K562 (cell line): ENCODE results near the gene SLC28A3. TPM values are rescaled to one million over a fixed set of nuclear protein-coding genes. Genes with fewer than 3 reads are reported as not detected.

ENCODE experiments used
- ATAC-seq: fragments of 200-7000 bp; cut with Tn5 transposase; 3 replicates; pipeline ENCODE4 v1.9.1; 2020; ENCODE audit warnings: moderate library complexity
- BruUV-seq: library from RNA; stranded (reverse); fragments of 400-500 nt; replicated peaks from 2 replicates; lab custom pipeline; 2021; lab: Mats Ljungman, UMichigan
- CTCF ChIA-PET: fragments of 300-600 bp; formaldehyde crosslinking; extraction: SDS; loops from one replicate; lab custom pipeline; 2021; ENCODE audit warnings: low intra/inter-chr PET ratio; lab: Yijun Ruan, JAX
- POLR2A ChIA-PET: fragments of 300-600, 350-650 bp; sonication (Branson Sonifier 250); formaldehyde crosslinking; extraction: SDS; loops from one replicate; lab custom pipeline; 2021; ENCODE audit warnings: antibody characterized with exemption, inconsistent platforms; lab: Yijun Ruan, JAX
- DNase-seq, 4 experiments: peaks; one replicate each; pipeline versions ENCODE4 v3.0.0 to v3.0.0-alpha.2; 2011 to 2018; ENCODE audit warnings: low spot score in 3 of 4, mixed read lengths in 3 of 4; ENCODE audit errors: extremely low read depth in 1 of 4
- FAIRE-seq: peaks from 2 replicates; lab custom pipeline; 2011; peaks lifted over from hg19 to GRCh38; lab: Jason Lieb, UNC
- H2AFZ ChIP-seq: 2 replicates; pipeline ENCODE4 v1.6.0; 2011; ENCODE audit warnings: low read depth, low read length, control low read depth, inconsistent platforms
- H3K27ac ChIP-seq: fragments of 200-600 bp; 3 replicates; pipeline ENCODE4 v1.8.0; 2011; ENCODE audit warnings: low read depth, mild to moderate bottlenecking, control low read depth, inconsistent platforms, low read length, moderate library complexity, mixed read lengths; ENCODE audit errors: extremely low read depth
- H3K27me3 ChIP-seq, 2 experiments: fragments of 300-600 bp in 1 of 2; 2 replicates in 1 of 2; 3 replicates in 1 of 2; pipeline versions ENCODE4 v1.6.0 to v1.8.0; 2011; ENCODE audit warnings: inconsistent platforms in 2 of 2, low read length in 2 of 2, mild to moderate bottlenecking in 1 of 2, mixed read lengths in 1 of 2, moderate library complexity in 1 of 2; ENCODE audit not compliant: control insufficient read depth in 2 of 2, insufficient read depth in 2 of 2
- H3K36me3 ChIP-seq: fragments of 300-600 bp; 3 replicates; pipeline ENCODE4 v1.8.0; 2011; ENCODE audit warnings: mild to moderate bottlenecking, low read length, inconsistent platforms; ENCODE audit not compliant: control insufficient read depth, insufficient read depth
- H3K4me1 ChIP-seq, 2 experiments: fragments of 200-600 bp in 1 of 2; replicated peaks in 1 of 2; 2 replicates in 1 of 2; 3 replicates in 1 of 2; pipeline versions ENCODE4 v1.5.1 to v1.8.0; 2011; ENCODE audit warnings: inconsistent platforms in 2 of 2, low read length in 2 of 2, mild to moderate bottlenecking in 1 of 2, mixed read lengths in 1 of 2, moderate library complexity in 1 of 2; ENCODE audit not compliant: control insufficient read depth in 2 of 2, insufficient read depth in 2 of 2
- H3K4me2 ChIP-seq: 2 replicates; pipeline ENCODE4 v1.6.1; 2011; ENCODE audit warnings: low read length, control low read depth, inconsistent platforms, mixed read lengths; ENCODE audit not compliant: insufficient read depth
- H3K4me3 ChIP-seq: fragments of 200-600 bp; sonication (generic), shearing (Covaris generic); 2 replicates; pipeline ENCODE4 v1.5.1; 2016; ENCODE audit warnings: control low read depth, inconsistent platforms
- H3K79me2 ChIP-seq: fragments of 200-600 bp; 3 replicates; pipeline ENCODE4 v1.8.0; 2011; ENCODE audit warnings: low read length, inconsistent platforms; ENCODE audit not compliant: control insufficient read depth, insufficient read depth
- H3K9ac ChIP-seq, 2 experiments: 2 replicates each; pipeline versions ENCODE4 v1.6.0 to v1.6.1; 2011; ENCODE audit warnings: low read depth in 2 of 2, low read length in 2 of 2, control low read depth in 1 of 2, inconsistent platforms in 1 of 2, mild to moderate bottlenecking in 1 of 2, mixed read lengths in 1 of 2; ENCODE audit not compliant: insufficient read depth in 1 of 2
- H3K9me1 ChIP-seq: one replicate; pipeline ENCODE4 v1.6.0; 2011; ENCODE audit warnings: inconsistent platforms, mild to moderate bottlenecking, low read length, moderate library complexity; ENCODE audit not compliant: control insufficient read depth, insufficient read depth
- H3K9me3 ChIP-seq: replicated peaks from 2 replicates; pipeline ENCODE4 v1.5.1; 2011; ENCODE audit warnings: low read depth, low read length, inconsistent platforms; ENCODE audit not compliant: control insufficient read depth, insufficient read depth
- H4K20me1 ChIP-seq: replicated peaks from 2 replicates; pipeline ENCODE4 v1.6.1; 2011; ENCODE audit warnings: low read length, inconsistent platforms, mixed read lengths; ENCODE audit not compliant: control insufficient read depth, insufficient read depth
- ATF2 ChIP-seq: sonication (generic); formaldehyde crosslinking; IDR thresholded peaks from 2 replicates; pipeline ENCODE4 v1.8.1; 2022; ENCODE audit warnings: missing genetic modification reagents
- BRF2 ChIP-seq: IDR thresholded peaks from 3 replicates; pipeline ENCODE4 v1.6.1; 2011; ENCODE audit warnings: borderline replicate concordance, mild to moderate bottlenecking; ENCODE audit not compliant: insufficient read length, insufficient read depth
- MXI1 ChIP-seq: IDR thresholded peaks from 2 replicates; pipeline ENCODE4 v1.6.1; 2011; ENCODE audit warnings: low read depth, mild to moderate bottlenecking, improper control_type of control experiment, low read length
- TRIM25 ChIP-seq: fragments of 450-650 bp; IDR thresholded peaks from 2 replicates; pipeline ENCODE4 v1.7.0; 2016; ENCODE audit warnings: borderline replicate concordance
- ZBTB11 ChIP-seq, 3 experiments: fragments of 200-800 bp in 1 of 3; fragments of 250-450 bp in 1 of 3; fragments of 450-650 bp in 1 of 3; sonication (Bioruptor Pico) in 1 of 3; sonication (Bioruptor generic) in 1 of 3; formaldehyde crosslinking in 1 of 3; IDR thresholded peaks; 2 replicates each; pipeline versions ENCODE4 v1.6.1 to v1.8.0; 2016 to 2022; ENCODE audit warnings: mild to moderate bottlenecking in 2 of 3, missing genetic modification characterization in 2 of 3, missing compliant biosample characterization in 1 of 3, moderate library complexity in 1 of 3
- ZBTB9 ChIP-seq: fragments of 450-650 bp; formaldehyde crosslinking; IDR thresholded peaks from 2 replicates; pipeline ENCODE4 v1.4.0; 2020; ENCODE audit warnings: mild to moderate bottlenecking, moderate library complexity
- ZNF175 ChIP-seq: fragments of 200-800 bp; sonication (Bioruptor generic); IDR thresholded peaks from 2 replicates; pipeline ENCODE4 v1.6.1; 2016; ENCODE audit warnings: low read depth, mild to moderate bottlenecking, missing genetic modification characterization, missing compliant biosample characterization
- ZNF449 ChIP-seq: fragments of 250-450 bp; sonication (Bioruptor Pico); IDR thresholded peaks from 2 replicates; pipeline ENCODE4 v1.8.0; 2022; ENCODE audit warnings: moderate library complexity, mild to moderate bottlenecking, inconsistent platforms
- WGBS: fragments of 100-300 bp; shearing (Covaris generic); methylation state at CpG from one replicate; pipeline ENCODE4 v1.1.6; 2016; ENCODE audit warnings: low coverage, mixed read lengths; ENCODE audit not compliant: insufficient coverage; ENCODE audit errors: missing lambda C conversion rate; 5-methylcytosine and 5-hydroxymethylcytosine counted together
- in situ Hi-C: fragments of 300-500 bp; cut with MboI; formaldehyde crosslinking; loops from 4 replicates; pipeline ENCODE4 v1.15.0; 2018; ENCODE audit warnings: inconsistent platforms, mixed read lengths
- intact Hi-C: fragments of 100-400 bp; cut with micrococcal nuclease; formaldehyde crosslinking; loops from 2 replicates; pipeline ENCODE4 v1.14.2; 2022
- polyA plus RNA-seq, 8 experiments: library from polyadenylated mRNA; depleted of rRNA in 4 of 8; stranded (reverse) in 5 of 8; unstranded in 3 of 8; fragments of >200 nt; fragmentation: Nextera tagmentation in 2 of 8; fragmentation: Illumina TruSeq in 1 of 8; extraction: Ambion mirVana in 2 of 8; extraction: Trizol in 1 of 8; gene quantifications; 2 replicates each; pipeline versions ENCODE4 v1.2.1 to v1.2.3, GENCODE V29; 2011 to 2014; ENCODE audit warnings: inconsistent platforms in 1 of 8, missing spikeins in 1 of 8
- total RNA-seq, 7 experiments: library from RNA; depleted of rRNA in 6 of 7; stranded (reverse); fragments of >200 nt in 6 of 7; fragmentation: Illumina TruSeq in 2 of 7; extraction: Trizol in 2 of 7; gene quantifications; 2 replicates each; pipeline versions ENCODE4 v1.2.1 to v1.2.3, GENCODE V29; 2011 to 2021; ENCODE audit warnings: low replicate concordance in 1 of 7

SLC28A3 gene
- total and polyA plus RNA-seq, 9 of the 15 experiments (the other 6 are each of a cell fraction or from before 2014, with no cell fraction given), result not detected

GRCh38 chr9:84285381-84285780 is 55.2 kb downstream of the SLC28A3 start:
- DNase-seq (no peak), ATAC-seq (no peak), FAIRE-seq (no peak)
- no TSS peak for BruUV-seq
- no peak overlapping the region for H3K9ac ChIP-seq
- H3K4me3 ChIP-seq, result no peak overlapping the region
- 0% methylated on average over 1 of the region's 2 CpGs for WGBS
- H4K20me1 ChIP-seq, result no peaks in the 10 kb centered on the region
- intact Hi-C loops (no loop called here), in situ Hi-C loops (no loop called here)
- no peaks in the 10 kb centered on the region for H3K79me2 ChIP-seq
- POLR2A ChIA-PET, result no interaction called here
- H2AFZ ChIP-seq, result no peak overlapping the region
- H3K27ac ChIP-seq, result no peak overlapping the region
- H3K27me3 ChIP-seq, result no peaks in the 10 kb centered on the region
- no peaks in the 10 kb centered on the region for H3K9me1 ChIP-seq
- H3K36me3 ChIP-seq, result no peaks in the 10 kb centered on the region
- CTCF ChIA-PET, result no interaction called here
- H3K9me3 ChIP-seq, result no peaks in the 10 kb centered on the region
- H3K4me1 ChIP-seq, result no peaks in the 10 kb centered on the region
- no peak overlapping the region for H3K4me2 ChIP-seq
- TF ChIP-seq ZBTB11 (CRISPR knock-in tag; IDR thresholded peaks at IDR 0.05), result no peak
- no peak for TF ChIP-seq ZBTB9 (CRISPR knock-in tag)
- TF ChIP-seq MXI1, result no peak
- TF ChIP-seq ZNF175 (CRISPR knock-in tag), result no peak
- no peak for TF ChIP-seq BRF2
- TF ChIP-seq ZNF449 (CRISPR knock-in tag), result no peak
- no peak for TF ChIP-seq ATF2 (CRISPR knock-in tag)
- TF ChIP-seq TRIM25, result no peak
